K562 (cell line): Measurements from ENCODE around the gene DBNDD2. TPM values are rescaled to one million over a fixed set of nuclear protein-coding genes. Genes with fewer than 3 reads are reported as not detected.
A peak's percentile ranks its signal among the peaks of the same experiment; 100 is the strongest.

ENCODE experiments used
- CHD7 ChIP-seq: fragments of 200-600 bp; sonication (generic); IDR thresholded peaks from one replicate; pipeline ENCODE4 v1.6.1; 2012; ENCODE audit warnings: mild to moderate bottlenecking, low read depth, low read length, inconsistent platforms
- CREB3L1 ChIP-seq: fragments of 450-650 bp; IDR thresholded peaks from 2 replicates; pipeline ENCODE4 v1.6.1; 2014; ENCODE audit warnings: low read depth, mild to moderate bottlenecking, moderate library complexity, borderline replicate concordance
- CREM ChIP-seq: IDR thresholded peaks from 2 replicates; pipeline ENCODE4 v1.6.1; 2014; ENCODE audit warnings: antibody characterized with exemption, low read depth
- DPF2 ChIP-seq: fragments of 450-650 bp; IDR thresholded peaks from 2 replicates; pipeline ENCODE4 v1.6.1; 2016
- FIP1L1 ChIP-seq: fragments of 200-400 bp; formaldehyde crosslinking; IDR thresholded peaks from 2 replicates; pipeline ENCODE4 v1.6.1; 2018; ENCODE audit warnings: mild to moderate bottlenecking, low read depth, low read length; ENCODE audit not compliant: poor library complexity, severe bottlenecking
- MXD1 ChIP-seq: fragments of 250-450 bp; sonication (Bioruptor Pico); IDR thresholded peaks from 2 replicates; pipeline ENCODE4 v1.8.0; 2021; ENCODE audit warnings: borderline replicate concordance, mild to moderate bottlenecking, moderate library complexity; ENCODE audit not compliant: poor library complexity, severe bottlenecking
- NRF1 ChIP-seq, 2 experiments: fragments of 450-650 bp; IDR thresholded peaks in 1 of 2; conservative IDR thresholded peaks in 1 of 2; 2 replicates each; pipeline ENCODE4 v1.6.1; 2014; ENCODE audit warnings: mild to moderate bottlenecking in 2 of 2
- RAD51 ChIP-seq: fragments of 450-650 bp; IDR thresholded peaks from 2 replicates; pipeline ENCODE4 v1.7.1; 2016; ENCODE audit warnings: low read depth, mild to moderate bottlenecking, borderline replicate concordance
- TBP ChIP-seq: optimal IDR thresholded peaks from 2 replicates; pipeline ENCODE3; 2011; ENCODE audit warnings: low read depth, low read length, improper control_type of control experiment
- TEAD4 ChIP-seq, 2 experiments: sonication (generic) in 1 of 2; formaldehyde crosslinking in 1 of 2; IDR thresholded peaks; 2 replicates each; pipeline versions ENCODE4 v1.6.1 to v1.8.0; 2012 to 2022; ENCODE audit warnings: borderline replicate concordance in 1 of 2, inconsistent platforms in 1 of 2, low read length in 1 of 2, mild to moderate bottlenecking in 1 of 2, missing genetic modification reagents in 1 of 2
- polyA plus RNA-seq, 8 experiments: library from polyadenylated mRNA; depleted of rRNA in 4 of 8; stranded (reverse) in 5 of 8; unstranded in 3 of 8; fragments of >200 nt; fragmentation: Nextera tagmentation in 2 of 8; fragmentation: Illumina TruSeq in 1 of 8; extraction: Ambion mirVana in 2 of 8; extraction: Trizol in 1 of 8; gene quantifications; 2 replicates each; pipeline versions ENCODE4 v1.2.1 to v1.2.3, GENCODE V29; 2011 to 2014; ENCODE audit warnings: inconsistent platforms in 1 of 8, missing spikeins in 1 of 8
- total RNA-seq, 7 experiments: library from RNA; depleted of rRNA in 6 of 7; stranded (reverse); fragments of >200 nt in 6 of 7; fragmentation: Illumina TruSeq in 2 of 7; extraction: Trizol in 2 of 7; gene quantifications; 2 replicates each; pipeline versions ENCODE4 v1.2.1 to v1.2.3, GENCODE V29; 2011 to 2021; ENCODE audit warnings: low replicate concordance in 1 of 7
- TF ChIP-seq, protein P1 (sequence below): sonication (generic); formaldehyde crosslinking; IDR thresholded peaks from 2 replicates; pipeline ENCODE4 v1.9.0; 2022; ENCODE audit warnings: mild to moderate bottlenecking, missing genetic modification reagents

Gene DBNDD2
- total and polyA plus RNA-seq, 9 of the 15 experiments (the other 6 are each of a cell fraction or from before 2014, with no cell fraction given): 12.8 to 64.0 (median 35.8) TPM

DNA sequence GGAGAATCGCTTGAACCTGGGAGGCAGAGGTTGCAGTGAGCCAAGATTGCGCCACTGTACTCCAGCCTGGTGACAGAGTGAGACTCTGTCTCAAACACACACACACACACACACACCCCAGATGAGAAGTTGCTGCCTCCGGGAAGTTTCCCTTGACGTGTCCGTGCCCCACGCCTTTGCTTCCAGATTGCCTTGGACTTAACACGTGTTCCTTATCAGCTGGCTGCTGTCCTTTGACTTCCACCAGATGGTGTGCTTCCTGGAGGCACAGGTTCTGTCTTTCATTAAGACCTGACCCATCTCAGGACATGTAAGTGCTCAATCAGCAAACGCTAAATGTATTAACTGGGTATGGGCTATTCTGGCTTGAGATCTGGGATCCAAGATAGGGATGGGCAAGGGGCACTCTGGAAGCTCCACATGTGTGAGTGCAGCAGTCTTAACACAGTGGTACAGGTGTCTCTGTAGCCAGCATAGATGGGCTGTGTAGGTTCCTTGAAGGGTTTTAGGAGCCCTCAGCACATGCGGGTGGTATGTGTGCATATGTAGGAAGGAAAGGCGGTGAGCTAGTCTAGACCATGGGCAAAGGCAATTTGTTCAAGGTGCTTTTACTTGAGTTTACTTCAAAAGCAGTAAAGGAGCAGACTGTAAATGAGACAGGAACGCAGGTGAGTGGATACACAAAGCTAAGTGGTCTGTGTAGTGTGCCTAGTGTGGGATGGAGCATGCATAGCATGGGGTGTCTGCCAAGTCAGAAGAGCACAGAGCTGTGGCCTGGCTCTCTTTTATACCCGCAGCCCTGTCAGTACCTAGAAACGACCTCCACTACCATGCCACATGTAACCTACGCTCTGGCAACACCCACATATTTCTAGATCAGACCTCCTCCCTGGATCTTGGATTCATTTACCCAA is 19.4 kb downstream of the DBNDD2 start (continued):
- TF ChIP-seq CHD7 (no peak), TBP (no peak), FIP1L1 (no peak), NRF1 (conservative IDR thresholded peaks at IDR 0.05 in 1 of 2, IDR thresholded peaks at IDR 0.05 in 1 of 2) (no peak), CREM (peak; percentile 40), MXD1 (CRISPR knock-in tag) (peak; percentile 6), RAD51 (peak; percentile 64; the same call in 1 of the 2 replicates), CREB3L1 (0 out of 2 replicates have a peak, but pooled peaks have one; percentile 56), DPF2 (peak; percentile 50; the same call in 1 of the 2 replicates), TEAD4 (IDR thresholded peaks at IDR 0.05; ENCODE audit: low read length) (peak; percentile 40; the same call in 1 of the 2 replicates), TEAD4 (CRISPR knock-in tag; IDR thresholded peaks at IDR 0.05; ENCODE audit: borderline replicate concordance) (no peak)
- TF ChIP-seq, protein P1, sequence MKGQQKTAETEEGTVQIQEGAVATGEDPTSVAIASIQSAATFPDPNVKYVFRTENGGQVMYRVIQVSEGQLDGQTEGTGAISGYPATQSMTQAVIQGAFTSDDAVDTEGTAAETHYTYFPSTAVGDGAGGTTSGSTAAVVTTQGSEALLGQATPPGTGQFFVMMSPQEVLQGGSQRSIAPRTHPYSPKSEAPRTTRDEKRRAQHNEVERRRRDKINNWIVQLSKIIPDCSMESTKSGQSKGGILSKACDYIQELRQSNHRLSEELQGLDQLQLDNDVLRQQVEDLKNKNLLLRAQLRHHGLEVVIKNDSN (CRISPR knock-in tag): peak; percentile 83
